NCI-H146 treated with DMSO at 0.1 percent for 48 hours (cell line): Measurements from ENCODE around the gene GP2.

ENCODE experiments used
- DNase-seq: peaks from one replicate; lab custom pipeline; 2025; ENCODE audit not compliant: unreplicated experiment; lab: John Stamatoyannopoulos, UW

The GP2 gene

GRCh38 chr16:20327444-20328041 is at the start of gene GP2:
GP2 (minus strand) TSS chr16:20327513; CDS start chr16:20326431, 1,082 bp downstream.
- peak; percentile 2 for DNase-seq

GRCh38 chr16:20372701-20373100 is 45.4 kb upstream of the GP2 start:
- DNase-seq: no peak

GRCh38 chr16:20369452-20370054 is 42.2 kb upstream of the GP2 start:
- DNase-seq: no peak

GRCh38 chr16:20364051-20364450 is 36.7 kb upstream of the GP2 start:
- no peak for DNase-seq

- no peak for DNase-seq
Observed at GRCh38 chr16:20363191-20363590, 35.9 kb upstream of the GP2 start.

GRCh38 chr16:20359997-20360396 is 32.7 kb upstream of the GP2 start:
- DNase-seq: no peak

- DNase-seq: no peak
Observed at GRCh38 chr16:20355114-20355782, 27.9 kb upstream of the GP2 start.

GRCh38 chr16:20353379-20353778 is 26.1 kb upstream of the GP2 start:
- no peak for DNase-seq

GRCh38 chr16:20352615-20353014 is 25.3 kb upstream of the GP2 start, which contains the start of gene UMOD:
UMOD (minus strand) TSS chr16:20352715; CDS start chr16:20350737, 1,978 bp downstream.
- DNase-seq: no peak

GRCh38 chr16:20349615-20350014 is 22.3 kb upstream of the GP2 start:
- no peak for DNase-seq

- DNase-seq: no peak
Observed at GRCh38 chr16:20348365-20349185, 21.3 kb upstream of the GP2 start.

- no peak for DNase-seq
Observed at GRCh38 chr16:20347666-20348364, 20.5 kb upstream of the GP2 start.

GRCh38 chr16:20344611-20345010 is 17.3 kb upstream of the GP2 start:
- DNase-seq: no peak

- no peak for DNase-seq
Observed at GRCh38 chr16:20339744-20340143, 12.4 kb upstream of the GP2 start.

GRCh38 chr16:20336955-20337354 is 9.6 kb upstream of the GP2 start:
- no peak for DNase-seq

GRCh38 chr16:20334396-20334795 is 7.1 kb upstream of the GP2 start:
- DNase-seq: no peak

- no peak for DNase-seq
Observed at GRCh38 chr16:20333120-20333519, 5.8 kb upstream of the GP2 start.

- DNase-seq: no peak
Observed at GRCh38 chr16:20332411-20332810, 5.1 kb upstream of the GP2 start.

GRCh38 chr16:20331635-20332034 is 4.3 kb upstream of the GP2 start:
- DNase-seq: no peak

- no peak for DNase-seq
Observed at GRCh38 chr16:20329392-20330138, 2.3 kb upstream of the GP2 start.
